HCT116 (cell line): ENCODE measurements around the gene ACOT11. TPM values are rescaled to one million over a fixed set of nuclear protein-coding genes. Genes with fewer than 3 reads are reported as not detected.

Experiments
- ATAC-seq: fragments of 200-7000 bp; cut with Tn5 transposase; 2 replicates; pipeline ENCODE4 v1.9.1; 2020; ENCODE audit warnings: mild to moderate bottlenecking, moderate library complexity
- BruUV-seq: library from RNA; stranded (reverse); fragments of 400-500 nt; replicated peaks from 2 replicates; lab custom pipeline; 2021; lab: Mats Ljungman, UMichigan
- CTCF ChIA-PET: fragments of 300-600 bp; sonication (Branson Sonifier 250); formaldehyde crosslinking; loops from one replicate; lab custom pipeline; 2021; ENCODE audit warnings: antibody characterized with exemption; lab: Charles Lee
- POLR2A ChIA-PET: fragments of 300-600, 350-600 bp; sonication (Branson Sonifier 250); formaldehyde crosslinking; loops from one replicate; lab custom pipeline; 2021; ENCODE audit warnings: antibody characterized with exemption; lab: Charles Lee
- RAD21 ChIA-PET, 2 experiments: fragments of 300-600 bp; sonication (Branson Sonifier 250); formaldehyde crosslinking; loops; one replicate each; lab custom pipeline; 2023; ENCODE audit warnings: low total read pairs in 2 of 2; ENCODE audit not compliant: uncharacterized antibody in 2 of 2, unreplicated experiment in 2 of 2, low non-redundant PET in 1 of 2; lab: Charles Lee
- DNase-seq: peaks from one replicate; pipeline ENCODE4 v3.0.0-alpha.2; 2010; ENCODE audit warnings: low read depth, low spot score
- H2AFZ ChIP-seq: fragments of 200-600 bp; shearing (Covaris generic), sonication (generic); 2 replicates; pipeline ENCODE4 v1.6.1; 2017; ENCODE audit warnings: low read depth, mixed run types, mixed read lengths, antibody characterized with exemption, low read length; ENCODE audit not compliant: poor library complexity, severe bottlenecking
- H3K27ac ChIP-seq: 2 replicates; pipeline ENCODE4 v1.5.1; 2012; ENCODE audit warnings: low read depth, low read length
- H3K27me3 ChIP-seq: fragments of 200-600 bp; sonication (generic); 2 replicates; pipeline ENCODE4 v1.6.1; 2016; ENCODE audit warnings: mixed run types, low read length, mixed read lengths; ENCODE audit not compliant: insufficient read depth
- H3K36me3 ChIP-seq, 2 experiments: fragments of 200-500 bp in 1 of 2; fragments of 200-600 bp in 1 of 2; sonication (Bioruptor generic) in 1 of 2; sonication (generic) in 1 of 2; 2 replicates each; pipeline versions ENCODE4 v1.5.1 to v1.6.1; 2014 to 2016; ENCODE audit warnings: low read length in 2 of 2, inconsistent platforms in 1 of 2, mixed read lengths in 1 of 2, mixed run types in 1 of 2; ENCODE audit not compliant: insufficient read depth in 2 of 2, control insufficient read depth in 1 of 2
- H3K4me1 ChIP-seq, 2 experiments: fragments of 200-600 bp in 1 of 2; sonication (generic) in 1 of 2; 2 replicates each; pipeline versions ENCODE4 v1.5.1 to v1.6.1; 2012 to 2017; ENCODE audit warnings: low read length in 2 of 2, inconsistent platforms in 1 of 2, mild to moderate bottlenecking in 1 of 2, mixed read lengths in 1 of 2, mixed run types in 1 of 2, moderate library complexity in 1 of 2; ENCODE audit not compliant: insufficient read depth in 2 of 2, control insufficient read depth in 1 of 2
- H3K4me2 ChIP-seq: fragments of 200-600 bp; sonication (generic); 2 replicates; pipeline ENCODE4 v1.6.1; 2017; ENCODE audit warnings: mixed run types, low read length, mixed read lengths
- H3K4me3 ChIP-seq, 2 experiments: fragments of 200-600 bp in 1 of 2; sonication (generic) in 1 of 2; replicated peaks in 1 of 2; 2 replicates each; pipeline ENCODE4 v1.5.1; 2011 to 2016; ENCODE audit warnings: low read length in 2 of 2, control low read depth in 1 of 2, low read depth in 1 of 2, mild to moderate bottlenecking in 1 of 2, mixed read lengths in 1 of 2, mixed run types in 1 of 2
- H3K79me2 ChIP-seq: fragments of 200-600 bp; sonication (generic); 2 replicates; pipeline ENCODE4 v1.6.1; 2017; ENCODE audit warnings: mild to moderate bottlenecking, mixed run types, low read length, moderate library complexity, mixed read lengths; ENCODE audit not compliant: insufficient read depth
- H3K9ac ChIP-seq: fragments of 200-600 bp; sonication (generic); 2 replicates; pipeline ENCODE4 v1.6.1; 2016; ENCODE audit warnings: low read length, mixed read lengths
- H3K9me2 ChIP-seq: fragments of 200-600 bp; sonication (generic), shearing (Covaris generic); 2 replicates; pipeline ENCODE4 v1.6.1; 2017; ENCODE audit warnings: mixed run types, mild to moderate bottlenecking, moderate library complexity; ENCODE audit not compliant: insufficient read depth
- H3K9me3 ChIP-seq, 2 experiments: fragments of 200-500 bp in 1 of 2; fragments of 200-600 bp in 1 of 2; sonication (Bioruptor generic) in 1 of 2; sonication (generic) in 1 of 2; 2 replicates each; pipeline ENCODE4 v1.6.1; 2014 to 2017; ENCODE audit warnings: low read length in 2 of 2, mixed read lengths in 2 of 2, inconsistent platforms in 1 of 2, low read depth in 1 of 2, mild to moderate bottlenecking in 1 of 2, mixed run types in 1 of 2, moderate library complexity in 1 of 2; ENCODE audit not compliant: control insufficient read depth in 1 of 2, insufficient read depth in 1 of 2
- H4K20me1 ChIP-seq: fragments of 200-600 bp; sonication (generic), shearing (Covaris generic); 2 replicates; pipeline ENCODE4 v1.6.1; 2017; ENCODE audit warnings: mixed run types, mild to moderate bottlenecking, moderate library complexity; ENCODE audit not compliant: insufficient read depth
- CEBPB ChIP-seq: IDR thresholded peaks from 2 replicates; pipeline ENCODE4 v1.6.1; 2012; ENCODE audit warnings: low read depth
- CTCF ChIP-seq, 3 experiments: fragments of 200-600 bp in 1 of 3; sonication (generic) in 1 of 3; IDR thresholded peaks in 2 of 3; conservative IDR thresholded peaks in 1 of 3; 2 replicates each; pipeline ENCODE4 v1.5.1; 2012 to 2017; ENCODE audit warnings: low read depth in 2 of 3, low read length in 2 of 3, antibody characterized with exemption in 1 of 3, borderline replicate concordance in 1 of 3, control low read depth in 1 of 3, mild to moderate bottlenecking in 1 of 3, mixed read lengths in 1 of 3, mixed run types in 1 of 3, moderate library complexity in 1 of 3; ENCODE audit not compliant: insufficient read depth in 1 of 3
- EGR1 ChIP-seq: IDR thresholded peaks from 2 replicates; pipeline ENCODE4 v1.6.1; 2012; ENCODE audit warnings: low read depth
- ELF1 ChIP-seq: IDR thresholded peaks from 2 replicates; pipeline ENCODE4 v1.6.1; 2012; ENCODE audit warnings: low read depth, borderline replicate concordance
- EZH2phosphoT487 ChIP-seq: fragments of 200-600 bp; IDR thresholded peaks from 2 replicates; pipeline ENCODE4 v1.6.1; 2018; ENCODE audit warnings: antibody characterized with exemption, borderline replicate concordance
- FOSL1 ChIP-seq: IDR thresholded peaks from 2 replicates; pipeline ENCODE4 v1.6.1; 2012; ENCODE audit warnings: low read depth
- MAX ChIP-seq: IDR thresholded peaks from 2 replicates; pipeline ENCODE4 v1.6.1; 2012
- RAD21 ChIP-seq: IDR thresholded peaks from 2 replicates; pipeline ENCODE4 v1.6.1; 2012; ENCODE audit warnings: low read depth, mild to moderate bottlenecking
- SP1 ChIP-seq: IDR thresholded peaks from 2 replicates; pipeline ENCODE4 v1.6.1; 2012; ENCODE audit warnings: low read depth
- TCF7L2 ChIP-seq: IDR thresholded peaks from 2 replicates; pipeline ENCODE4 v1.7.0; 2011; ENCODE audit warnings: borderline replicate concordance, inconsistent platforms; ENCODE audit not compliant: insufficient read depth, insufficient read length; ENCODE audit errors: extremely low read depth
- YY1 ChIP-seq: IDR thresholded peaks from 2 replicates; pipeline ENCODE4 v1.6.1; 2011; ENCODE audit warnings: low read length, low read depth, moderate library complexity, mild to moderate bottlenecking; ENCODE audit not compliant: insufficient replicate concordance; ENCODE audit errors: extremely low read depth
- ZBTB33 ChIP-seq: IDR thresholded peaks from 2 replicates; pipeline ENCODE4 v1.6.1; 2011; ENCODE audit warnings: mild to moderate bottlenecking, low read length, moderate library complexity; ENCODE audit not compliant: insufficient replicate concordance; ENCODE audit errors: extremely low read depth
- ZNF274 ChIP-seq: fragments of 200-500 bp; sonication (Bioruptor generic); IDR thresholded peaks from 2 replicates; pipeline ENCODE4 v1.6.1; 2014; ENCODE audit warnings: mild to moderate bottlenecking, low read depth, low read length, inconsistent platforms
- intact Hi-C: fragments of 100-400 bp; cut with micrococcal nuclease; formaldehyde crosslinking; loops from 2 replicates; pipeline ENCODE4 v1.10.0; 2022
- total RNA-seq: library from RNA; stranded (reverse); gene quantifications from one replicate; pipeline ENCODE4 v1.2.1, GENCODE V29; 2021; ENCODE audit not compliant: unreplicated experiment

The ACOT11 gene
- total RNA-seq, 1 experiment from 2014 or later, result 31.1 TPM

GRCh38 chr1:54602554-54602953 lies 54.5 kb downstream of the ACOT11 start:
- ATAC-seq, result no peak
- H3K79me2 ChIP-seq, result no peaks in the 10 kb centered on the region
- ChIA-PET RAD21 (no interaction called here), CTCF (no interaction called here), POLR2A (no interaction called here)
- no peaks in the 10 kb centered on the region for H3K9me2 ChIP-seq
- TF ChIP-seq FOSL1, result no peak
- no peak for TF ChIP-seq TCF7L2
- TF ChIP-seq EZH2phosphoT487, result no peak
- TF ChIP-seq YY1, result no peak
- TF ChIP-seq CTCF (IDR thresholded peaks at IDR 0.05 in 2 of 3, conservative IDR thresholded peaks at IDR 0.05 in 1 of 3; ENCODE audit: borderline replicate concordance in 1 of 3, insufficient read depth in 1 of 3, low read depth in 2 of 3, low read length in 2 of 3), result no peak
- TF ChIP-seq SP1, result no peak
- no peak for TF ChIP-seq MAX
- TF ChIP-seq RAD21, result no peak
- no peak for TF ChIP-seq ZNF274
- TF ChIP-seq EGR1, result no peak
- no peak for TF ChIP-seq ZBTB33
- TF ChIP-seq ELF1, result no peak
- TF ChIP-seq CEBPB, result no peak
- H2AFZ ChIP-seq, result no peak overlapping the region
- no peak for DNase-seq
- H4K20me1 ChIP-seq, result no peaks in the 10 kb centered on the region
- no peak overlapping the region for H3K4me3 ChIP-seq
- intact Hi-C loops, result no loop called here
- H3K27me3 ChIP-seq, result no peaks in the 10 kb centered on the region
- H3K9ac ChIP-seq, result no peak overlapping the region
- BruUV-seq, result no TSS peak
- H3K4me2 ChIP-seq, result no peak overlapping the region
- H3K36me3 ChIP-seq, result peaks cover 3 to 10% of the 10 kb centered on the region in 2 experiments; a peak in 3 of 4 replicates
- no peak overlapping the region for H3K27ac ChIP-seq
- H3K9me3 ChIP-seq, result no peaks in the 10 kb centered on the region
- H3K4me1 ChIP-seq, result no peaks in the 10 kb centered on the region
